NCI-H748 (cell line): ENCODE measurements around the gene S100A2.
"Not testable (repeated sequence)": the region's sequence is repeated elsewhere in the genome, so short reads cannot be mapped to it uniquely, and the experiment has no call there.

ENCODE experiments used
- DNase-seq: peaks from one replicate; lab custom pipeline; 2025; ENCODE audit not compliant: unreplicated experiment; lab: John Stamatoyannopoulos, UW

S100A2 gene

GRCh38 chr1:153534226-153534924 lies 31.3 kb downstream of the S100A2 start:
- no peak for DNase-seq

GRCh38 chr1:153533689-153534201 lies 31.9 kb downstream of the S100A2 start:
- DNase-seq: peak; percentile 27

GRCh38 chr1:153532769-153533599 lies 32.7 kb downstream of the S100A2 start:
- DNase-seq: peak; percentile 93

- DNase-seq: peak; percentile 41
These were observed 33.5 kb downstream of the S100A2 start for GRCh38 chr1:153532181-153532580.

DNA sequence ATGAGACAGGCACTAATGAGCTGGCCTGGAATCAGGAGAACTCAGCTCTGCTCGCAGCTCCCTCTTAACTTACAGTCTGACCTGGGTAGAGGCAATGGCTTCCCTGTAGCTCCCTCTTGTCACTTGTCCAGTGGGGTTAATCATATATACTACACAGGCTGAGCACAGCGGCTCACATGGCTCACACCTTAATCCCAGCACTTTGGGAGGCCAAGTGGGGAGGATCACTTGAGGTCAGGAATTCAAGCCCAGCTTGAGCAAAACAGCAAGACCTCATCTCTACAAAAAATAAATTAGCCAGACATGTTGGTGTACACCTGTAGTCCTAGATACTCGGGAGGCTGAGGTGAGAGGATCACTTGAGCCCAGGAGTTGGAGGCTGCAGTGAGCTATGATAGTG lies 34.0 kb downstream of the S100A2 start:
- DNase-seq: no peak

DNA sequence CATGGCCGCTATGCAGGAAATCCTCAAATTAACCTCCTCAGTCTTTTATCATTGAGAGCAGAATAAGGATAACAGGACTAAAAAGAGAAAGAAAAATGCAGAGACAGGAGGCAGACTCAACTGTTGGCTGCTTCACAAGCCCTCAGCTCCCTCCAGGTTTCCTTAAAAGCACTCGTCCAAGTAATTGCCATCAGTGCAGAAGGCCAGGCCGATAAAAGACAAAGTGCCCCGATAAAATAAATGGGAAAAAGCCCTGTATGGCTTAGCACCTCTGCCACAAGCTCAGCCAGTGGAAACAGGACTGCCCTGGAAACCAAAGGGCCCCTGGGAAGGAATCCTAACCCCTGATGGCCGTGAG lies 38.0 kb downstream of the S100A2 start:
- DNase-seq: no peak

GRCh38 chr1:153527023-153527682 lies 38.5 kb downstream of the S100A2 start:
- no peak for DNase-seq

DNA sequence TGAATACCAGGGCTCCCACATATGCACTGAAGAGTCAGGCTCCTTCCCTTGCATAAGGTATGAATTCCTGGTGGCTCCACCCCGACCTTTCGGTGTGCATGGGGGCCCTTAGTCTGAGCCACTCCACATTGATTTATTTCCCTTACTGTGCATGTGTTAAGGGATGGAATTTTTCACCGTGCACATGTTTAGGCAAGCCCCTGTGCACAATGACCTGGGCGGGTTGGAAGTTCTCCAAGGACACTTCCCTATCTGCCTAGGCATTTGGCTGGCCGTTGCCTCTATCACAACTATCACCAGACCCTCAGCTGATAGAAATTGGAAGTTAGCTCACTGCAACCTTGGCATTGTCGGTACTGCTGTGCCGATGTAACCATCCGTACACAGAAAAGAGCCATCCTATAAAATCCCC lies 39.5 kb downstream of the S100A2 start:
- DNase-seq: no peak

GRCh38 chr1:153525088-153525728 lies 40.4 kb downstream of the S100A2 start:
- DNase-seq: no peak

DNA sequence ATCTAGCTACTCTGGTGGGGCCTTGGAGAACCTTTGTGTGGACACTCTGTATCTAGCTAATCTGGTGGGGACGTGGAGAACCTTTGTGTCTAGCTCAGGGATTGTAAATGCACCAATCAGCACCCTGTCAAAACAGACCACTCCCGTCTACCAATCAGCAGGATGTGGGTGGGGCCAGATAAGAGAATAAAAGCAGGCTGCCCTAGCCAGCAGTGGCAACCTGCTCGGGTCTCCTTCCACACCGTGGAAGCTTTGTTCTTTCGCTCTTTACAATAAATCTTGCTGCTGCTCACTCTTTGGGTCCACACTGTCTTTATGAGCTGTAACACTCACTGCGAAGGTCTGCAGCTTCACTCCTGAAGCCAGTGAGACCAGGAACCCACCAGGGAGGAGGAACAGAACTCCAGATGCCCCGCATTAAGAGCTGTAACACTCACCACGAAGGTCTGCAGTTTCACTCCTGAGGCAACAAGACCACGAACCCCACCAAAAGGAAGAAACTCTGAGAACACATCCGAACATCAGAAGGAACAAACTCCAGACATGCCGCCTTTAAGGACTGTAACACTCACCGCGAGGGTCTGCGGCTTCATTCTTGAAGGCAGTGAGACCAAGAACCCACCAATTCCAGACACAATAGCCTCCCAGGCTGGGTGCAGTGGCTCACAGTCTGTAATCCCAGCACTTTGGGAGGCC lies 43.1 kb downstream of the S100A2 start:
- DNase-seq: not testable (repeated sequence)

DNA sequence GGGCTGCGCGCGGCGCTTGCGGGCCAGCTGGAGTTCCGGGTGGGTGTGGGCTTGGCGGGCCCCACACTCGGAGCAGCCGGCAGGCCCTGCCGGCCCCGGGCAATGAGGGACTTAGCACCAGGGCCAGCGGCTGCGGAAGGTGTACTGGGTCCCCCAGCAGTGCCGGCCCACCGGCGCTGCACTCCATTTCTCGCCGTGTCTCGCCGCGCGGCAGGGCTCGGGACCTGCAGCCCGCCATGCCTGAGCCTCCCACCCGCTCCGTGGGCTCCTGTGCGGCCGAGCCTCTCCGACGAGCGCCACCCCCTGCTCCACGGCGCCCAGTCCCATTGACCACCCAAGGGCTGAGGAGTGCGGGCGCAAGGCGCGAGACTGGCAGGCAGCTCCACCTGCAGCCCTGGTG lies 43.8 kb downstream of the S100A2 start:
- DNase-seq: not testable (repeated sequence)

DNA sequence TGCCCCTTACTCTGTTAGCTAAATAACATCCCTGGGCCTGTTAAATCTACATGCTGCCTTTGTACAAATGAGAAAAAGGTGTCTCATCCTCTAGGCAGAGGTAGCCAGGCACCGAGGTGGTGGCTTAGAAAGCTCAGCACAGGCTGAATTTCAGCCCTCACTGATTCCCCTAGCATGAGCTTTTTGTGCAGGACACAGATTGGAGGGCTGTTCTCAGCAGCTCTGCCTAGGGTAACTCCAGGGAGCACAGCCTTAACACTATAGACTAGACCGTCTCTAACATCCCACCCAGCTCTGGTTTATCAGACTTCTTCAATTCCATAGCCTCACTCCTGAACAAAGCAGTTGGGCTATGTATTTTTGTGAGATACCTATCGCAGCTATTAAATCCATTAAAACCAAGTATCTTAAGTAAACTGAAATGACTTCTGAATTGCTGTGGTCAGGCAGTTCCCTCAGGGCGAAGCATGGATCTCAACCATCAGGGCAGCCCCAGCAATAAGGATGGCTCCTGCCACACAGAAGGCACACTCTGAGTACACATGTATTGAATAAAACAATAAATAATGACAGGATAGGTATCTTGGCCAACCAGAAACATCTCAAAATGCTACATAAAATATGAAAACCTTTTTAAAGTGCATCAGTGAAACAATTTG lies 44.7 kb downstream of the S100A2 start:
- no peak for DNase-seq

- DNase-seq: not testable (repeated sequence)
These were observed 45.4 kb downstream of the S100A2 start for GRCh38 chr1:153520137-153520691.

DNA sequence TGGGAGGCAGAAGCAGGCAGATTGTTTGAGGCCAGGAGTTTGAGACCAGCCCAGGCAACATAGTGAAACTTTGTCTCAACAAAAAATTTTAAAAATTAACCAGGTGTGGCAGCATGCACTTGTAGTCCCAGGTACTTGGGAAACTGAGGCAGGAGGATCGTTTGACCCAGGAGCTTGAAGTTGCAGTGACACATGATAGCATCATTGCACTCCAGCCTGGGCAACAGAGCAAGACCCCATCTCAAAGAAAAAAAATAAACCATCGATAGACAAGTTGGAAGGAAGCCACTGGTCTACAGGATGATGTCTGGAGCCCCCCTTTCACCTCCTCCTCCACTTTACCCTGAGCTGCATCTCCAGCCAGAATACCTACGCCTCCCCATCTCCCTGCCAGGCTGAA lies 46.4 kb downstream of the S100A2 start:
- DNase-seq: no peak

DNA sequence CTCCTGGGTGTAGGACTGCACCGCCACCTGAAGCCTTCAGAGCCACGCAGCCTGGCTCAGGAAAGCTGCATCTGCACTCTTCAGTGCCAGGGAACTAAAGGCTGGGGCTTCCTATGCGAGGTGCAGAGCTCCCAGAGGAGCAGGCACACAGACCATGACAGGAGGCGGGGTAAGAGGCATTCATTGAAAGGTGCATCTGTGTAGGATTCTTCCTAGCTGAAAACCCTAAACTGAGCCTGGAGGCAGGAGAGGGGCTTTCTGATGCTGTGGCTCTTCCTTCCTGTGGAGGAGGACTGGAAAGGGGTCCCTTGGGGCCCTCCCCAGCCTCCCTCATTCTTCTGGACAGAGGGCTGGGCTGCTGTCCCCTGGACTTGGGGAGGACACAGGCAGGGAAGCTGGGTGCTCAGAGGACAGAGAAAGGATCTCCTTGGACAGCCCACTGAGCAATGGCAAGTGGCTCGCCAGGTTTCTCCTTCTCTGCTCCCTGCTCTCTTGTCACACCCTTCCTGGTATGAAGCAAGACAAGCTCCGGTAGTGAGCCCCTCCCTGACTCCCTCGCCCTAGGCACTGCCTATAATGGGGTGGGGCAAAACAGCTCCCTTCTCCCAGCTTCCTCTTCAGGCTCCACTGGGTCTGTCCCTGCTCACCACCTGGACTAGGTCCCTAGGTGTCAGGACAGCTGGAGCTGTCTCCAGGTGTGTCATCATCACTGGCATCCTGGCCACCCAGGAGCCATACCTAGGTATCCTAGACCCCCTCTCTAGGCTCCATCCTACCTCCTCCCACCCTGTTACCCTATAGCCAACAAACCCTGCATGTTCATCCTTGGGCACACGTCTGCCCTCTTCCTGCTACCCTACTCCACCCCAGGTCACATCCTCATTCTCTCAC lies 49.9 kb downstream of the S100A2 start:
- peak; percentile 16 for DNase-seq

DNA sequence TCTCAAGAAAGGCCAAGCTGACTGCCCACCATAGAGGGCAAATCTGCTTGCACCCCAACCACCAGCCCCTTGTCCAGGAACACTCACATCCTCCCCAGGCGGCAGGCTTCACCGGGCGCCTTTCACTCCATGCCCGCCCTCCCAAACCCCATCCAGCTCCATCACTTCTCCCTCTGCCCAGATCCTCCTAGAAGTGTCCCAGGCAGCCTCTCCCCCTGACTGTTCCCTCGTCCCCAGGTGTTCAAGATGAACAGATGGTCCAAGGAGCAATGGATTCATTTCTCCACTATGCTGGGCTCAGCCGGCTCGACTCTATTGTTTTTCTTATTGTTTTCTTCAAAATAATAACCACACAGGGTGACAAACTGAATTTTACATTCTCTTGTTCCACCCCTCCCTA lies 52.0 kb downstream of the S100A2 start:
- DNase-seq: no peak

GRCh38 chr1:153513023-153513422 lies 52.6 kb downstream of the S100A2 start:
- DNase-seq: no peak
